GM12878 (cell line): ENCODE data around the gene CCR1. TPM values are rescaled to one million over a fixed set of nuclear protein-coding genes. Genes with fewer than 3 reads are reported as not detected.

Experiments used
- ATF7 ChIP-seq: fragments of 450-650 bp; IDR thresholded peaks from 2 replicates; pipeline ENCODE4 v1.6.1; 2016; ENCODE audit warnings: low read depth, mild to moderate bottlenecking
- CEBPB ChIP-seq, 2 experiments: fragments of 150-350 bp in 1 of 2; IDR thresholded peaks; 2 replicates each; pipeline ENCODE4 v1.6.1; 2012 to 2014; ENCODE audit warnings: low read depth in 2 of 2, low read length in 2 of 2, borderline replicate concordance in 1 of 2, inconsistent platforms in 1 of 2
- CHD2 ChIP-seq: IDR thresholded peaks from 2 replicates; pipeline ENCODE4 v1.6.1; 2011; ENCODE audit warnings: low read depth, low read length, improper control_type of control experiment, borderline replicate concordance
- IKZF2 ChIP-seq, 2 experiments: fragments of 450-650 bp; IDR thresholded peaks; 2 replicates each; pipeline ENCODE4 v1.6.1; 2017; ENCODE audit warnings: mild to moderate bottlenecking in 2 of 2, moderate library complexity in 2 of 2
- MYB ChIP-seq: fragments of 150-350 bp; IDR thresholded peaks from 2 replicates; pipeline ENCODE4 v1.6.1; 2014; ENCODE audit warnings: mild to moderate bottlenecking, low read depth, low read length, borderline replicate concordance
- NFYB ChIP-seq: IDR thresholded peaks from 2 replicates; pipeline ENCODE4 v1.6.1; 2011; ENCODE audit warnings: low read depth, mild to moderate bottlenecking, low read length, improper control_type of control experiment, moderate library complexity; ENCODE audit not compliant: insufficient read depth
- NR2C2 ChIP-seq: IDR thresholded peaks from 2 replicates; pipeline ENCODE4 v1.6.1; 2011; ENCODE audit warnings: borderline replicate concordance, low read depth; ENCODE audit not compliant: control insufficient read depth, insufficient read length
- PML ChIP-seq: IDR thresholded peaks from 2 replicates; pipeline ENCODE4 v1.6.1; 2012; ENCODE audit warnings: low read length, inconsistent platforms
- POLR2AphosphoS5 ChIP-seq: IDR thresholded peaks from 2 replicates; pipeline ENCODE4 v1.6.1; 2011; ENCODE audit warnings: mild to moderate bottlenecking, low read length, inconsistent platforms
- POU2F2 ChIP-seq: IDR thresholded peaks from 3 replicates; pipeline ENCODE4 v1.6.1; 2011; ENCODE audit warnings: low read depth, mild to moderate bottlenecking, low read length, borderline replicate concordance
- RELA ChIP-seq: fragments of 450-650 bp; IDR thresholded peaks from 2 replicates; pipeline ENCODE4 v1.8.0; 2014; ENCODE audit warnings: borderline replicate concordance; ENCODE audit not compliant: partially characterized antibody
- SMAD1 ChIP-seq: fragments of 450-650 bp; IDR thresholded peaks from 2 replicates; pipeline ENCODE4 v1.6.1; 2018; ENCODE audit warnings: mild to moderate bottlenecking, low read depth; ENCODE audit not compliant: partially characterized antibody
- STAT3 ChIP-seq: IDR thresholded peaks from 2 replicates; pipeline ENCODE4 v1.6.1; 2011; ENCODE audit warnings: low read depth, low read length, improper control_type of control experiment
- TCF12 ChIP-seq: IDR thresholded peaks from 2 replicates; pipeline ENCODE4 v1.6.1; 2011; ENCODE audit warnings: low read depth, mild to moderate bottlenecking, low read length
- ZBED1 ChIP-seq: IDR thresholded peaks from 2 replicates; pipeline ENCODE4 v1.6.1; 2016; ENCODE audit warnings: borderline replicate concordance
- ZNF207 ChIP-seq: fragments of 450-650 bp; IDR thresholded peaks from 2 replicates; pipeline ENCODE4 v1.6.1; 2014; ENCODE audit warnings: antibody characterized with exemption, mild to moderate bottlenecking, borderline replicate concordance
- ZNF217 ChIP-seq: fragments of 450-650 bp; IDR thresholded peaks from 2 replicates; pipeline ENCODE4 v1.6.1; 2017; ENCODE audit warnings: antibody characterized with exemption, mild to moderate bottlenecking
- ZNF24 ChIP-seq: fragments of 450-650 bp; IDR thresholded peaks from 2 replicates; pipeline ENCODE4 v1.6.1; 2017; ENCODE audit warnings: antibody characterized with exemption, mild to moderate bottlenecking
- ZSCAN29 ChIP-seq: fragments of 450-650 bp; IDR thresholded peaks from 2 replicates; pipeline ENCODE4 v1.6.1; 2017; ENCODE audit warnings: mild to moderate bottlenecking, moderate library complexity
- polyA plus RNA-seq, 11 experiments: library from polyadenylated mRNA; depleted of rRNA in 4 of 11; unstranded in 6 of 11; stranded (reverse) in 5 of 11; fragments of >200 nt; fragmentation: Nextera tagmentation in 4 of 11; fragmentation: Illumina TruSeq in 1 of 11; extraction: Ambion mirVana in 4 of 11; extraction: Trizol in 1 of 11; gene quantifications; 1 replicate in 1 of 11; 2 replicates in 10 of 11; pipeline versions ENCODE4 v1.2.1 to v1.2.3, GENCODE V29; 2011 to 2016; ENCODE audit warnings: inconsistent platforms in 2 of 11, missing spikeins in 2 of 11, low read depth in 1 of 11
- total RNA-seq, 4 experiments: library from RNA; depleted of rRNA in 3 of 4; stranded (reverse); fragments of >200 nt in 3 of 4; fragmentation: Illumina TruSeq in 1 of 4; extraction: Trizol in 1 of 4; gene quantifications; 2 replicates each; pipeline versions ENCODE4 v1.2.1 to v1.2.3, GENCODE V29; 2013 to 2021
- TF ChIP-seq, protein P1 (sequence below): IDR thresholded peaks from 2 replicates; pipeline ENCODE4 v1.6.1; 2012; ENCODE audit warnings: mild to moderate bottlenecking, low read depth, low read length
- TF ChIP-seq, protein P2 (sequence below): fragments of 450-650 bp; formaldehyde crosslinking; IDR thresholded peaks from 2 replicates; pipeline ENCODE4 v1.4.0; 2020; ENCODE audit warnings: mild to moderate bottlenecking, moderate library complexity
- TF ChIP-seq, protein P3 (sequence below): fragments of 450-650 bp; IDR thresholded peaks from 2 replicates; pipeline ENCODE4 v1.6.1; 2014; ENCODE audit warnings: mild to moderate bottlenecking
- TF ChIP-seq, protein P4 (sequence below): IDR thresholded peaks from 2 replicates; pipeline ENCODE4 v1.6.1; 2012; ENCODE audit warnings: low read depth, low read length, improper control_type of control experiment

Gene CCR1
- total and polyA plus RNA-seq, 10 of the 15 experiments (the other 5 are each of a cell fraction or from before 2014, with no cell fraction given), result 2.3 to 11.0 (median 7.8) TPM

DNA sequence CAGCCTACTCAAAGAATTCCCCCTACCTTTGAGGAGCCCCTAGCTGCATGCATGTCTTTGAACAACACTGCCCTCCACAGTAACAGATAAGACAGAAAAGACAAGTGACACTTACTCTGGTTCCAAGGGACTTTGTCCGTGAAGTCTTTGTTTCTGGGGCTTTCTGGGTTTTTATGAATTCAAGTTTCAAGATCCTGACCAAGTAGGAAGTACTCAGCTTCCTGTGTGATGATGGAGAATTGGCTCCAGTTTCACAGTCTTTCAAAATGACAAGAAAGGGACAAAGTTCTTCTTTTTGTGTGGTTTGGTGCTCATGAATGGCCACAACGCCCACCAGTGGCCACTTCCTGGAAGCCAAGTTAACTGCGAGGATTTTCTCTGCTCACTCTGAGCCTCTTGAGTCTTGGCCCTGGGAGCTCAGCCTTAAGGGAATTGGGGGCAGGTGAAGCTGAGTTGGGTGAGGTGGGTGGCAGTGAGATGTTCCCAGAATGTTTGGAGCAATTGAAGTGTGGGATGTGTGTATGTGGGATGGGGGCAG is at the start of gene CCR1 (continued):
- TF ChIP-seq, protein P1, sequence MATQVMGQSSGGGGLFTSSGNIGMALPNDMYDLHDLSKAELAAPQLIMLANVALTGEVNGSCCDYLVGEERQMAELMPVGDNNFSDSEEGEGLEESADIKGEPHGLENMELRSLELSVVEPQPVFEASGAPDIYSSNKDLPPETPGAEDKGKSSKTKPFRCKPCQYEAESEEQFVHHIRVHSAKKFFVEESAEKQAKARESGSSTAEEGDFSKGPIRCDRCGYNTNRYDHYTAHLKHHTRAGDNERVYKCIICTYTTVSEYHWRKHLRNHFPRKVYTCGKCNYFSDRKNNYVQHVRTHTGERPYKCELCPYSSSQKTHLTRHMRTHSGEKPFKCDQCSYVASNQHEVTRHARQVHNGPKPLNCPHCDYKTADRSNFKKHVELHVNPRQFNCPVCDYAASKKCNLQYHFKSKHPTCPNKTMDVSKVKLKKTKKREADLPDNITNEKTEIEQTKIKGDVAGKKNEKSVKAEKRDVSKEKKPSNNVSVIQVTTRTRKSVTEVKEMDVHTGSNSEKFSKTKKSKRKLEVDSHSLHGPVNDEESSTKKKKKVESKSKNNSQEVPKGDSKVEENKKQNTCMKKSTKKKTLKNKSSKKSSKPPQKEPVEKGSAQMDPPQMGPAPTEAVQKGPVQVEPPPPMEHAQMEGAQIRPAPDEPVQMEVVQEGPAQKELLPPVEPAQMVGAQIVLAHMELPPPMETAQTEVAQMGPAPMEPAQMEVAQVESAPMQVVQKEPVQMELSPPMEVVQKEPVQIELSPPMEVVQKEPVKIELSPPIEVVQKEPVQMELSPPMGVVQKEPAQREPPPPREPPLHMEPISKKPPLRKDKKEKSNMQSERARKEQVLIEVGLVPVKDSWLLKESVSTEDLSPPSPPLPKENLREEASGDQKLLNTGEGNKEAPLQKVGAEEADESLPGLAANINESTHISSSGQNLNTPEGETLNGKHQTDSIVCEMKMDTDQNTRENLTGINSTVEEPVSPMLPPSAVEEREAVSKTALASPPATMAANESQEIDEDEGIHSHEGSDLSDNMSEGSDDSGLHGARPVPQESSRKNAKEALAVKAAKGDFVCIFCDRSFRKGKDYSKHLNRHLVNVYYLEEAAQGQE, result no peak
- TF ChIP-seq POU2F2 (peak; percentile 60; the same call in 1 of the 3 replicates), ZNF24 (no peak; the same call in 1 of the 2 replicates), ZSCAN29 (no peak), ATF7 (peak; percentile 83), IKZF2 (IDR thresholded peaks at IDR 0.05) (peak; percentile 95 to 96), ZNF207 (no peak), NR2C2 (no peak), PML (0 out of 2 replicates have a peak, but pooled peaks have one; percentile 56), TCF12 (no peak), NFYB (no peak), CHD2 (peak; percentile 51; the same call in 1 of the 2 replicates), POLR2AphosphoS5 (no peak), RELA (no peak), ZNF217 (peak; percentile 46; the same call in 1 of the 2 replicates), STAT3 (no peak), CEBPB (IDR thresholded peaks at IDR 0.05; ENCODE audit: borderline replicate concordance in 1 of 2, low read depth in 2 of 2, low read length in 2 of 2) (no peak), MYB (no peak), ZBED1 (0 out of 2 replicates have a peak, but pooled peaks have one; percentile 48), SMAD1 (peak; percentile 40)
- TF ChIP-seq, protein P2, sequence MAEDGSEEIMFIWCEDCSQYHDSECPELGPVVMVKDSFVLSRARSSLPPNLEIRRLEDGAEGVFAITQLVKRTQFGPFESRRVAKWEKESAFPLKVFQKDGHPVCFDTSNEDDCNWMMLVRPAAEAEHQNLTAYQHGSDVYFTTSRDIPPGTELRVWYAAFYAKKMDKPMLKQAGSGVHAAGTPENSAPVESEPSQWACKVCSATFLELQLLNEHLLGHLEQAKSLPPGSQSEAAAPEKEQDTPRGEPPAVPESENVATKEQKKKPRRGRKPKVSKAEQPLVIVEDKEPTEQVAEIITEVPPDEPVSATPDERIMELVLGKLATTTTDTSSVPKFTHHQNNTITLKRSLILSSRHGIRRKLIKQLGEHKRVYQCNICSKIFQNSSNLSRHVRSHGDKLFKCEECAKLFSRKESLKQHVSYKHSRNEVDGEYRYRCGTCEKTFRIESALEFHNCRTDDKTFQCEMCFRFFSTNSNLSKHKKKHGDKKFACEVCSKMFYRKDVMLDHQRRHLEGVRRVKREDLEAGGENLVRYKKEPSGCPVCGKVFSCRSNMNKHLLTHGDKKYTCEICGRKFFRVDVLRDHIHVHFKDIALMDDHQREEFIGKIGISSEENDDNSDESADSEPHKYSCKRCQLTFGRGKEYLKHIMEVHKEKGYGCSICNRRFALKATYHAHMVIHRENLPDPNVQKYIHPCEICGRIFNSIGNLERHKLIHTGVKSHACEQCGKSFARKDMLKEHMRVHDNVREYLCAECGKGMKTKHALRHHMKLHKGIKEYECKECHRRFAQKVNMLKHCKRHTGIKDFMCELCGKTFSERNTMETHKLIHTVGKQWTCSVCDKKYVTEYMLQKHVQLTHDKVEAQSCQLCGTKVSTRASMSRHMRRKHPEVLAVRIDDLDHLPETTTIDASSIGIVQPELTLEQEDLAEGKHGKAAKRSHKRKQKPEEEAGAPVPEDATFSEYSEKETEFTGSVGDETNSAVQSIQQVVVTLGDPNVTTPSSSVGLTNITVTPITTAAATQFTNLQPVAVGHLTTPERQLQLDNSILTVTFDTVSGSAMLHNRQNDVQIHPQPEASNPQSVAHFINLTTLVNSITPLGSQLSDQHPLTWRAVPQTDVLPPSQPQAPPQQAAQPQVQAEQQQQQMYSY (CRISPR knock-in tag), result no peak
- TF ChIP-seq, protein P3, sequence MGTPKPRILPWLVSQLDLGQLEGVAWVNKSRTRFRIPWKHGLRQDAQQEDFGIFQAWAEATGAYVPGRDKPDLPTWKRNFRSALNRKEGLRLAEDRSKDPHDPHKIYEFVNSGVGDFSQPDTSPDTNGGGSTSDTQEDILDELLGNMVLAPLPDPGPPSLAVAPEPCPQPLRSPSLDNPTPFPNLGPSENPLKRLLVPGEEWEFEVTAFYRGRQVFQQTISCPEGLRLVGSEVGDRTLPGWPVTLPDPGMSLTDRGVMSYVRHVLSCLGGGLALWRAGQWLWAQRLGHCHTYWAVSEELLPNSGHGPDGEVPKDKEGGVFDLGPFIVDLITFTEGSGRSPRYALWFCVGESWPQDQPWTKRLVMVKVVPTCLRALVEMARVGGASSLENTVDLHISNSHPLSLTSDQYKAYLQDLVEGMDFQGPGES, result no peak
- TF ChIP-seq, protein P4, sequence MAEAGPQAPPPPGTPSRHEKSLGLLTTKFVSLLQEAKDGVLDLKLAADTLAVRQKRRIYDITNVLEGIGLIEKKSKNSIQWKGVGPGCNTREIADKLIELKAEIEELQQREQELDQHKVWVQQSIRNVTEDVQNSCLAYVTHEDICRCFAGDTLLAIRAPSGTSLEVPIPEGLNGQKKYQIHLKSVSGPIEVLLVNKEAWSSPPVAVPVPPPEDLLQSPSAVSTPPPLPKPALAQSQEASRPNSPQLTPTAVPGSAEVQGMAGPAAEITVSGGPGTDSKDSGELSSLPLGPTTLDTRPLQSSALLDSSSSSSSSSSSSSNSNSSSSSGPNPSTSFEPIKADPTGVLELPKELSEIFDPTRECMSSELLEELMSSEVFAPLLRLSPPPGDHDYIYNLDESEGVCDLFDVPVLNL, result no peak
